Stomach (tissue), 4 donors: ENCODE results near the gene LNX1.

Experiments used
- CTCF ChIP-seq, 7 experiments: fragments of 450-650 bp in 4 of 7; fragments of 200-600 bp in 3 of 7; sonication (generic) in 3 of 7; IDR thresholded peaks; one replicate each; pipeline ENCODE4 v1.5.1; 2016 to 2019; ENCODE audit warnings: antibody characterized with exemption in 7 of 7, control low read depth in 2 of 7, mild to moderate bottlenecking in 1 of 7
- EP300 ChIP-seq: sonication (generic); formaldehyde crosslinking; IDR thresholded peaks from one replicate; pipeline ENCODE4 v1.6.1; 2017; ENCODE audit warnings: antibody characterized with exemption
- POLR2A ChIP-seq, 4 donors: fragments of 450-650 bp; IDR thresholded peaks; one replicate each; pipeline ENCODE4 v1.6.1; 2016; ENCODE audit warnings: antibody characterized with exemption in 4 of 4, control low read depth in 2 of 4, mild to moderate bottlenecking in 1 of 4, moderate library complexity in 1 of 4

GRCh38 chr4:53592686-53593501 lies 1.6 kb upstream of the LNX1 start:
- no peak for TF ChIP-seq CTCF (IDR thresholded peaks at IDR 0.05)
- no peak for TF ChIP-seq EP300
- TF ChIP-seq POLR2A (IDR thresholded peaks at IDR 0.05), result no peak
